ENCODE results near the gene EEF1AKMT3. TPM values are rescaled to one million over a fixed set of nuclear protein-coding genes. Genes with fewer than 3 reads are reported as not detected.

Gene EEF1AKMT3
- total RNA-seq, 3 donors from 2014 or later (not counting 1 experiment from before 2014, with no cell fraction given), result 1.3 to 2.6 (median 2.2) TPM

GRCh38 chr12:57724003-57724935, 48.1 kb upstream of the EEF1AKMT3 start:
- Mint-ChIP-seq H3K27me3 (ENCODE audit: low read depth in 2 of 2) (no peaks in the 10 kb centered on the region), H3K4me3 (no peak overlapping the region), H3K9me3 (no peaks in the 10 kb centered on the region), H3K27ac (peak overlapping the region; percentile 58 to 74), H3K4me1 (peaks cover 17 to 19% of the 10 kb centered on the region in 2 donors), H3K36me3 (peaks cover 5% of the 10 kb centered on the region)
- H3K27me3 ChIP-seq (ENCODE audit: control insufficient read depth, insufficient read depth, low read length), result no peaks in the 10 kb centered on the region
- peaks cover 6% of the 10 kb centered on the region for H3K4me1 ChIP-seq (ENCODE audit: control insufficient read depth, insufficient read depth, low read length)
- peak in 1 of 2 donors; percentile 12 for DNase-seq
- WGBS (ENCODE audit: insufficient coverage), result 94% methylated on average over 12 of the region's 12 CpGs
- no peak overlapping the region for H3K27ac ChIP-seq (ENCODE audit: low read length)
- H3K9me3 ChIP-seq (ENCODE audit: control insufficient read depth, insufficient read depth, low read length), result no peaks in the 10 kb centered on the region
- H3K36me3 ChIP-seq (ENCODE audit: control insufficient read depth, insufficient read depth, low read length), result peaks cover 53% of the 10 kb centered on the region
- ATAC-seq, result no peak
- intact Hi-C loops (cut with micrococcal nuclease), result no loop called here
- TF ChIP-seq, protein P1, sequence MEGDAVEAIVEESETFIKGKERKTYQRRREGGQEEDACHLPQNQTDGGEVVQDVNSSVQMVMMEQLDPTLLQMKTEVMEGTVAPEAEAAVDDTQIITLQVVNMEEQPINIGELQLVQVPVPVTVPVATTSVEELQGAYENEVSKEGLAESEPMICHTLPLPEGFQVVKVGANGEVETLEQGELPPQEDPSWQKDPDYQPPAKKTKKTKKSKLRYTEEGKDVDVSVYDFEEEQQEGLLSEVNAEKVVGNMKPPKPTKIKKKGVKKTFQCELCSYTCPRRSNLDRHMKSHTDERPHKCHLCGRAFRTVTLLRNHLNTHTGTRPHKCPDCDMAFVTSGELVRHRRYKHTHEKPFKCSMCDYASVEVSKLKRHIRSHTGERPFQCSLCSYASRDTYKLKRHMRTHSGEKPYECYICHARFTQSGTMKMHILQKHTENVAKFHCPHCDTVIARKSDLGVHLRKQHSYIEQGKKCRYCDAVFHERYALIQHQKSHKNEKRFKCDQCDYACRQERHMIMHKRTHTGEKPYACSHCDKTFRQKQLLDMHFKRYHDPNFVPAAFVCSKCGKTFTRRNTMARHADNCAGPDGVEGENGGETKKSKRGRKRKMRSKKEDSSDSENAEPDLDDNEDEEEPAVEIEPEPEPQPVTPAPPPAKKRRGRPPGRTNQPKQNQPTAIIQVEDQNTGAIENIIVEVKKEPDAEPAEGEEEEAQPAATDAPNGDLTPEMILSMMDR (IDR thresholded peaks at IDR 0.05), result no peak
- no peak overlapping the region for H3K4me3 ChIP-seq (ENCODE audit: low read length)

DNA sequence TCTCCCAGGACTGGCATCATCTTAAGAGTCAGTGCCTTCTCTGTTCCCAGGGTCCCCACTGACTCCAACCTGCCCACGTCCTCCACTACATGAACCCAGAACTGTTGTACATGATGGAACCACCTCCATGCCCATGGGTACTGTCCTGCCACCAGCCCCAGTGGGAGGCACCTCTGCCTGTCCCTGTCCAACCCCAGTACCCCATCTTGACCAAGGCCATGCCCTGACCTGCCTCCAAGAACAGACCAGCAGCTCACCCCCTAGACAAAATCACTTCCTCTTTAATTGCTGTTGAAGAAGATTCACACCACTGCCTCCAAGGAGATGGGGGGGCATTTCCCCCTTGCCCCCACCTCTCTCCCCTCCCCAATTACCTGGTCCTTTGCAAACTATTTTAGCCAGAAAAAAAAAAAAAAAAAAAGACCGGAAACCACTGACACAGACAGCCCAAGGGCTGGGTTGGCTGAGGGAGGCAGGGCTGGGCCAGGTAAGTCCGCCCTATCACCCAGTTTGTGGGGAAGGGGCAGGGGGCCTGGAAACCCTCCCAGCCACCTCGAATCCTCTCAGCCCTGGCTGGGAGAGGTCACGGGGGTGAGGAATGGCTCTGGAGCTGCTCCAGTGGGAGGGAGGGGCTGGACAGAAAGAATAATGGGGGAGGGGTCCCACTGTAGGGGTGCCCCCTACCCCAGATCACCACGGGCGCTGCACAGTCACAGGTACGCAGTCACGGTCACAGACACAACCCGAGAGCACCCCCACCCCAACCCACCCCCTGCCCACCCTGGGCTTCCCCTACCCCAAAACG, 47.3 kb upstream of the EEF1AKMT3 start:
- WGBS (ENCODE audit: insufficient coverage), result 95% methylated on average over 6 of the region's 11 CpGs
- ATAC-seq, result peak in 1 of 3 donors; percentile 9
- H3K27ac Mint-ChIP-seq, result peak overlapping the region; percentile 68 to 74
- no peaks in the 10 kb centered on the region for H3K36me3 Mint-ChIP-seq
- Histone ChIP-seq H3K36me3 (ENCODE audit: control insufficient read depth, insufficient read depth, low read length) (peaks cover 53% of the 10 kb centered on the region), H3K27me3 (ENCODE audit: control insufficient read depth, insufficient read depth, low read length) (no peaks in the 10 kb centered on the region), H3K4me3 (ENCODE audit: low read length) (no peak overlapping the region), H3K4me1 (ENCODE audit: control insufficient read depth, insufficient read depth, low read length) (peaks cover 6% of the 10 kb centered on the region), H3K9me3 (ENCODE audit: control insufficient read depth, insufficient read depth, low read length) (no peaks in the 10 kb centered on the region), H3K27ac (ENCODE audit: low read length) (no peak overlapping the region)
- H3K9me3 Mint-ChIP-seq, result no peaks in the 10 kb centered on the region
- peaks cover 17 to 19% of the 10 kb centered on the region in 2 donors for H3K4me1 Mint-ChIP-seq
- intact Hi-C loops (cut with micrococcal nuclease), result no loop called here
- peak in 1 of 2 donors; percentile 10 for DNase-seq
- TF ChIP-seq, protein P1 (IDR thresholded peaks at IDR 0.05), result no peak
- H3K4me3 Mint-ChIP-seq, result no peak overlapping the region
- H3K27me3 Mint-ChIP-seq (ENCODE audit: low read depth in 2 of 2), result no peaks in the 10 kb centered on the region

- no peaks in the 10 kb centered on the region for H3K9me3 Mint-ChIP-seq
- ATAC-seq (no peak), DNase-seq (no peak)
- Histone ChIP-seq H3K9me3 (ENCODE audit: control insufficient read depth, insufficient read depth, low read length) (no peaks in the 10 kb centered on the region), H3K27ac (ENCODE audit: low read length) (no peak overlapping the region), H3K4me3 (ENCODE audit: low read length) (no peak overlapping the region), H3K27me3 (ENCODE audit: control insufficient read depth, insufficient read depth, low read length) (no peaks in the 10 kb centered on the region), H3K4me1 (ENCODE audit: control insufficient read depth, insufficient read depth, low read length) (peaks cover 6% of the 10 kb centered on the region), H3K36me3 (ENCODE audit: control insufficient read depth, insufficient read depth, low read length) (peaks cover 53% of the 10 kb centered on the region)
- peak overlapping the region; percentile 36 to 68 for H3K27ac Mint-ChIP-seq
- TF ChIP-seq, protein P1 (IDR thresholded peaks at IDR 0.05), result no peak
- H3K36me3 Mint-ChIP-seq, result no peaks in the 10 kb centered on the region
- H3K4me1 Mint-ChIP-seq, result peaks cover 17 to 19% of the 10 kb centered on the region in 2 donors
- WGBS (ENCODE audit: insufficient coverage), result 92% methylated on average over 7 of the region's 10 CpGs
- intact Hi-C loops (cut with micrococcal nuclease), result no loop called here
- no peaks in the 10 kb centered on the region for H3K27me3 Mint-ChIP-seq (ENCODE audit: low read depth in 2 of 2)
- H3K4me3 Mint-ChIP-seq, result no peak overlapping the region
These were observed 46.6 kb upstream of the EEF1AKMT3 start for GRCh38 chr12:57725851-57726150.

All from natural killer cell (primary cell).